Sigmoid colon (tissue), 7 donors: Measurements from ENCODE around the gene EIF1. TPM values are rescaled to one million over a fixed set of nuclear protein-coding genes. Genes with fewer than 3 reads are reported as not detected.

Experiments used
- DNase-seq: peaks from one replicate; pipeline ENCODE4 v3.0.0-alpha.2; 2019
- H3K27ac ChIP-seq, 4 donors: fragments of 200-600 bp; sonication (generic); one replicate each; pipeline ENCODE4 v1.5.1; 2016 to 2019; ENCODE audit warnings: mild to moderate bottlenecking in 1 of 4
- H3K27me3 ChIP-seq, 3 donors: fragments of 200-600 bp; sonication (generic); one replicate each; pipeline ENCODE4 v1.5.1; 2019; ENCODE audit warnings: mild to moderate bottlenecking in 1 of 3
- H3K36me3 ChIP-seq, 4 donors: fragments of 200-600 bp; sonication (generic); one replicate each; pipeline ENCODE4 v1.5.1; 2016 to 2019
- H3K4me1 ChIP-seq, 4 donors: fragments of 200-600 bp; sonication (generic); one replicate each; pipeline ENCODE4 v1.5.1; 2017 to 2019
- H3K4me3 ChIP-seq, 4 donors: fragments of 200-600 bp; sonication (generic); one replicate each; pipeline ENCODE4 v1.5.1; 2017 to 2019; ENCODE audit warnings: mild to moderate bottlenecking in 2 of 4, moderate library complexity in 1 of 4
- H3K9me3 ChIP-seq, 4 donors: fragments of 200-600 bp in 3 of 4; sonication (generic) in 3 of 4; one replicate each; pipeline versions ENCODE4 v1.5.1 to v1.6.1; 2013 to 2019
- CTCF ChIP-seq, 4 experiments: fragments of 450-650 bp in 3 of 4; fragments of 200-600 bp in 1 of 4; IDR thresholded peaks; one replicate each; pipeline ENCODE4 v1.5.1; 2016 to 2019; ENCODE audit warnings: antibody characterized with exemption in 4 of 4, mild to moderate bottlenecking in 3 of 4, moderate library complexity in 2 of 4
- EP300 ChIP-seq, 4 donors: sonication (generic); formaldehyde crosslinking; IDR thresholded peaks; one replicate each; pipeline ENCODE4 v1.6.1; 2017; ENCODE audit warnings: antibody characterized with exemption in 4 of 4
- POLR2A ChIP-seq, 2 donors: fragments of 450-650 bp; IDR thresholded peaks; one replicate each; pipeline ENCODE4 v1.6.1; 2016; ENCODE audit warnings: antibody characterized with exemption in 2 of 2, mild to moderate bottlenecking in 2 of 2, moderate library complexity in 2 of 2
- POLR2AphosphoS5 ChIP-seq, 4 donors: sonication (generic); formaldehyde crosslinking; IDR thresholded peaks; one replicate each; pipeline ENCODE4 v1.6.1; 2017; ENCODE audit warnings: antibody characterized with exemption in 4 of 4
- WGBS, 2 donors: extraction: QIAGEN DNeasy Blood & Tissue Kit; methylation state at CpG; one replicate each; pipeline ENCODE4 v1.1.7; 2013; 5-methylcytosine and 5-hydroxymethylcytosine counted together
- intact Hi-C: fragments of 100-400 bp; cut with DNase I; formaldehyde crosslinking; loops from one replicate; pipeline ENCODE4 v1.15.1; 2023
- polyA plus RNA-seq, 3 donors: library from polyadenylated mRNA; stranded (reverse); fragments of 200-250 nt; gene quantifications; one replicate each; pipeline ENCODE4 v1.2.3, GENCODE V29; 2013
- total RNA-seq, 4 donors: library from RNA; depleted of rRNA; stranded (reverse); fragments of >200 nt; gene quantifications; one replicate each; pipeline ENCODE4 v1.1.0, GENCODE V29; 2016
- donor health status: healthy with polysubstance abuse.
- donor health status: Bipolar disorder and iron deficiency.
- donor health status: healthy.

Gene EIF1
- total and polyA plus RNA-seq, 7 donors = 246 to 572 (median 481) TPM

DNA sequence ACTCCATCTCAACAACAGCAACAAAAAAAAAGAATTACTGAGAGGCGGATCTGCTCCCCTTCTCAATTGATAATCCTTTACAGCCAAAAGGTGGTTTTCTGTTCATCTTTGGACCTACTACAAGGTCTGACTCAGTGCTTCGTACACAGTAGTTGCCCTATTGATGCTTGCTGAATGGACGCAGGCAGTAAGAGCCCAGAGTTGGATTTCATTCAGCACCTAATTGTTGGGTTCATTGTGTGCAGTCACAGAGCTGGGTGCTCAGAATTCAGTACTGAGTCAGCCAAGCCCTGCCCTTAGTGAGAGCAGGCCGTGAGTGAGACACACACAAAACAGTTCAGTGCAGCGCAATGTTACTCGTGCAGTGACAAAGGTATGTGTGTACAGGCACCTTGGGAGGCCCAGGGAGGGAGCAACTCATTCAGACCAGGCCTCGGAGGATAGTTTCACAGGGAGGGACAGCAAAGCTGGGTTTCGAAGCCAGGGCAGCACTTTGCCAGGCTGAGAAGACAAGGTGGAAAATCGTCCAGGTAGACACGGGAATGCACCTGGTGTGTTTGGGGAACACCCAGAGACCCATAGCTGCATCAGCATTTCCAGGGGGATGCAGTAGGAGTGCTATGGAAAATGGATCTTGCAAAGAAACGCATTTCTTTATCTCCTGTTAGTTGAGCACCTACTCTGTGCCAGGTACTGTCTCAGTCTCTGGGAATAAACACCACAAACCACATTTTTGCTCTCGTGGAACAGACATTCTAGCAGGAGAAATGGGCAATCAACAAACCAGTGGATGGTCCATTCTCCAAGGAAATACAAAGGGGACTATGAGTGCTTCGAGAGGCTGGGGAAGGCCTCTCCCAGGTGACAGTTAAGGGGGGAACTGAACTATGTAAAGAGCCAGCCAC, 46.2 kb upstream of the EIF1 start:
- Histone ChIP-seq H3K36me3 (no peaks in the 10 kb centered on the region), H3K4me3 (no peak overlapping the region), H3K27ac (no peak overlapping the region), H3K9me3 (no peaks in the 10 kb centered on the region), H3K27me3 (no peaks in the 10 kb centered on the region), H3K4me1 (peaks cover 0 to 5% (median under 1%) of the 10 kb centered on the region in 4 donors)
- intact Hi-C loops = no loop called here
- DNase-seq = no peak
- no peak for TF ChIP-seq POLR2A (IDR thresholded peaks at IDR 0.05)
- TF ChIP-seq POLR2AphosphoS5 (IDR thresholded peaks at IDR 0.05) = no peak
- TF ChIP-seq CTCF (IDR thresholded peaks at IDR 0.05) = no peak
- TF ChIP-seq EP300 (IDR thresholded peaks at IDR 0.05) = no peak
- WGBS, 2 donors = 83 to 88% methylated on average over 13 of the region's 13 CpGs

DNA sequence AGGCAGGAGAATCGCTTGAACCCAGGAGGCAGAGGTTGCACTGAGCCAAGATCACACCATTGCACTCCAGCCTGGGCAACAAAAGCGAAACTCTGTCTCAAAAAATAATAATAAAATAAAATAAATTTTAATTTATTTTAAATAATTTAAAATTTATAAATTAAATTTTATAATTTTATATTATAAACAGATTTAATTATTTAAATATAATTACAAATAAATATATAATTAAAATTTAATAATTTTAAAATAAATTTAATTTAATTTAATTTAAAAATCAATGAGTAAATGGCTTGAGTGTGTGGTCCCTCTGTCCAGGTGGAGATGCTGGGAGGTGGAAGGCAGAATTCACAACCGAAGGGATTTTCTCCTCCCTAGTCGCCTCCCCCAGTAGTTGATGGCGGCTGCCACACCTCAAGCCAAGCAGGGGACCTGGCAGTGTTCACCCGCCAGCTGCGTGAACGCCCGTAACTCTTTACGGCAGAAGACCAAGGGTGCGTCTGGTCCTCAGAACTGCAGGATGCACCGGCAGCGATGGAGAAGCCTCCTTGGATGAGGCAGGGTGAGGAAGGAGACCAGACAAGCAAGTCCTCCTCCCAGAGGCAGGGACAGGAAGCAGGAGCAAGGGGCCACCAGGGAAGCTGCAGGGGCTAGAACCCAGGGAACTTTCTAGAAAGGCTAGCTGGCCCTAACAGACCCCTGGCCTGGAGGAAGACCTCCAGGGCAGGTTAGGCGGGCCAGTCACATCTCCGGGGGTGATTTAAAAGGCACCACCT, 41.5 kb upstream of the EIF1 start:
- intact Hi-C loops = loop anchor here (5.0 kb wide), 1 partner anchor 740 kb away; no protein-coding TSS in a partner anchor
- H3K27me3 ChIP-seq = no peaks in the 10 kb centered on the region
- no peaks in the 10 kb centered on the region for H3K36me3 ChIP-seq
- peaks cover 0 to 26% (median 14%) of the 10 kb centered on the region in 4 donors for H3K4me1 ChIP-seq
- WGBS, 2 donors = 22 to 69% methylated on average over 15 of the region's 15 CpGs
- TF ChIP-seq POLR2A (IDR thresholded peaks at IDR 0.05) = no peak
- TF ChIP-seq CTCF (IDR thresholded peaks at IDR 0.05) = no peak
- no peak for TF ChIP-seq EP300 (IDR thresholded peaks at IDR 0.05)
- TF ChIP-seq POLR2AphosphoS5 (IDR thresholded peaks at IDR 0.05) = no peak
- no peak for DNase-seq
- H3K27ac ChIP-seq = no peak overlapping the region
- H3K9me3 ChIP-seq = no peaks in the 10 kb centered on the region
- no peak overlapping the region for H3K4me3 ChIP-seq

GRCh38 chr17:41647940-41648410, 40.7 kb upstream of the EIF1 start:
- peak; percentile 92 for DNase-seq
- peaks cover 0 to 26% (median 14%) of the 10 kb centered on the region in 4 donors for H3K4me1 ChIP-seq
- H3K27ac ChIP-seq = peak overlapping the region; percentile 30 to 54 (median 40)
- no peaks in the 10 kb centered on the region for H3K9me3 ChIP-seq
- WGBS, 2 donors = 1 to 2% methylated on average over 22 of the region's 22 CpGs
- intact Hi-C loops = loop anchor here (1.0 to 5.0 kb wide), 3 partner anchors 14 to 741 kb away; no protein-coding TSS in a partner anchor
- no peaks in the 10 kb centered on the region for H3K27me3 ChIP-seq
- no peaks in the 10 kb centered on the region for H3K36me3 ChIP-seq
- TF ChIP-seq CTCF (IDR thresholded peaks at IDR 0.05) = peak; percentile 84 to 95 (median 90)
- TF ChIP-seq EP300 (IDR thresholded peaks at IDR 0.05) = no peak
- H3K4me3 ChIP-seq = peak overlapping the region; percentile 1 to 46 (median 36)

GRCh38 chr17:41648411-41649195, 40.1 kb upstream of the EIF1 start:
- H3K9me3 ChIP-seq = no peaks in the 10 kb centered on the region
- H3K27me3 ChIP-seq = no peaks in the 10 kb centered on the region
- peak overlapping the region; percentile 1 to 46 (median 36) for H3K4me3 ChIP-seq
- no peak for TF ChIP-seq POLR2A (IDR thresholded peaks at IDR 0.05)
- TF ChIP-seq POLR2AphosphoS5 (IDR thresholded peaks at IDR 0.05) = peak in 3 of 4 donors; percentile 11 to 53 (median 11)
- no peak for TF ChIP-seq EP300 (IDR thresholded peaks at IDR 0.05)
- TF ChIP-seq CTCF (IDR thresholded peaks at IDR 0.05) = peak; percentile 82 to 97 (median 92)
- peaks cover 0 to 26% (median 14%) of the 10 kb centered on the region in 4 donors for H3K4me1 ChIP-seq
- peak; percentile 92 for DNase-seq
- intact Hi-C loops = loop anchor here (1.0 to 5.0 kb wide), 3 partner anchors 14 to 741 kb away; no protein-coding TSS in a partner anchor
- H3K27ac ChIP-seq = peak overlapping the region; percentile 30 to 59 (median 49)
- WGBS, 2 donors = 3 to 5% methylated on average over 39 of the region's 39 CpGs
- H3K36me3 ChIP-seq = no peaks in the 10 kb centered on the region
